Activated CD4-positive, alpha-beta T cell treated with anti-CD3 and anti-CD28 coated beads, Interleukin-2, amount 50 U/mL, for 1 hour (primary cell): Measurements from ENCODE around the gene MKNK2.

ENCODE experiments used
- DNase-seq: peaks from one replicate; pipeline ENCODE4 v3.0.0-alpha.2; 2020

Gene MKNK2

DNA sequence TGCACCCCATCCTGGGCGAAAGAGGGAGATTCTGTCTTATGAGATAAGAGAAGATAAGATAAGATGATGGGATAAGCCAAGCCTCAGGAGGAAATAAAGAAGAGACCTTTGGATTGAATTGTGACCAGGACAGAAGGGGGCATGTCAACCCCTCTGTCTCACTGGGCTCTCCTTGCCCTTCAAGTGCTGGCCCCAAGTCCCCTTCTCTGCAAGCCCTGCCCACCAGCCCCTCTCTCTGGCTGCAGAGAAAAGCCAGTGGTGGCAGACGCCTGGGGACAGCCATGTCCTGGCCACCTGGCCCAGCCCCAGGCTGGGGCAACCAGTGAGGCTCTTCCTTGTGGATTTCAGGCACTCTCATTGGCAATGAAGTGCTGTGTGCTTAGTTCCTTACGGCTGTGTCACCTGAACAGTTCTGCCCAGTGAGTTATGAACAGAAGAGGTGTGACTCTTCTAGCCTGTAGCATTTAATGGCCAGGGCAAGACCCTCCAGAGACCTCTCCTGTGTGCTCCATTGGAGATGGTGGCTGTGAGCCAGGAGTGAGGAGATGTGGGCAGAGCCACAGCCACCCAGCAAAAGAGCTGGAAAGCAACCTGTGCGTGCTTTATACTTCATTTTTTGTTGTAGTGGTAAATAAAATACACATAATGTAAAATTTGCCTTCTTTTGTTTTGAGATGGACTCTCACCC lies 29.4 kb downstream of the MKNK2 start:
- DNase-seq, result no peak

DNA sequence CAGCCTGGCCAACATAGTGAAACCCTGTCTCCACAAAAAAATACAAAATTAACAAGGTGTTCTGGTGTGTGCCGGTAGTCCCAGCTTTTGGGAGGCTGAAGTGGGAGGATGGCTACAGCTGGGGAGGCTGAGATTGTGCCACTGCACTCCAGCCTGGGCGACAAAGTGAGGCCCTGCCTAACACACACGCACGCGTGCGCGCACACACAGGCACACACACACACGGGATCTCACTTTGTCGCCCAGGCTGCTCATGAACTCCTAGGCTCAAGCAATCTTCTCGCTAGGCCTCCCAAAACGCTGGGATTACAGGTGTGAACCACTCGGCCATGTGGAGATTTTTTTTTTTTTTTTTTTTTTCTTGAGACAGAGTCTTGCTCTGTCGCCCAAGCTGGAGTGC lies 32.3 kb downstream of the MKNK2 start:
- DNase-seq, result no peak

GRCh38 chr19:2016041-2016807 lies 34.8 kb downstream of the MKNK2 start:
- DNase-seq, result peak; percentile 46

DNA sequence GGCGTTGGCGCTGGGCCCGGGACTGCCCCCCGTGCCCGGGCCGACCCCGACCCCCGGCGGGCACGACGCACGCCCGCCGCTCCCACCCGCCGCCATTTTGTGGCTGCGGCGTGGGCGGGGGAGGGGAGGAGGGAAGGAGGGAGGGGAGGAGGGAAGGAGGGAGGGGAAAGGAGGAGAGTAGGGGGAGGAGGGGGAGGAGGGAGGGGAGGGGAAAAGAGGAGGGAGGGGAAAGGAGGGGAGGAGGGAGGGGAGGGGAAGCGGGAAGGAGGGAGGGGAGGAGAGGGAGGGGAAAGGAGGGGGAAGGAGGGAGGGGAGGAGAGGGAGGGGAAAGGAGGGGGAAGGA lies 35.5 kb downstream of the MKNK2 start, which contains the start of gene BTBD2:
Gene BTBD2 (minus strand): TSS at position 107 of the 343 bp plus-strand sequence. CDS start 11 bp downstream, at position 96.
- peak; percentile 48 for DNase-seq

DNA sequence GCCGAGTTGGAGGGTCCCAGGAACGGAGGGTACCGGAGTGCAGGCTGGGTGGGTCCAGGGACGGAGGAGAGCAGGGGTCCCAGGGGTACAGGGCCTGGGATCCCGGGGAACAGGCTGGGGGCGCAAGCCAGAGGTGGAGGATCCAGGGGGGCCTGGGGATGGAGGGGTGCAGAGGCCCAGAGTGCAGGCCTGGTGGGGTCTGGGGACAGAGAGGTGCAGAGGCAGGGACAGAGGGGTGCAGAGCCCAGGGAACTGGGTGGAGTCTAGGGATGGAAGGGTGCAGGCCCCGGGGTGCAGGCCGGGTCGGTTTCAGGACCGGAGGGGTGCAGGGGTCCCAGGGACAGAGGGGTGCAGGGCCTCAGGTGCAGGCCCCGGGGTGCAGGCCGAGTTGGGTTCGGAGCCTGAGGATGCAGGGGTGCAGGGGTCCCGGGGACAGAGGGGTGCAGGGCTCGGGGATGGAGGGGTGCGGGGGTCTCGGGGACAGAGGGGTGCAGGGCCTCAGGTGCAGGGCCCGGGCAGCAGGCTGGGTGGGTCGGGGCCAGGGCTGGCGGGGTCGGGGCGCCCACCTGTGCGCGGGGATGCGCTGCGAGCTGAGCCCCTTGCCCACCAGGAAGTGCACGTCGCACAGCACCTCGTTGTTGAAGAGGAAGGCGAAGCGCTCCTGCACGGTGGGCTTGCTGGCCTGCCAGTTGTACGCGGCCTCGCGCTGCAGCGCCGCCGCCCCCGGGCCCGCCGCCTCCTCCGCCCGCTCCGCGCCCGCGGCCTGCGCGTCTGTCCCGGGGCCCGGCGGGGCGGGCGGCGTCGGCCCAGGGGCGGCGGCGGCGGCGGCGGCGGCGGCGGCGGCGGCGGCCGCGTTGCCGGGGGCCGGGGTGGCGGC lies 36.1 kb downstream of the MKNK2 start:
- DNase-seq, result no peak

DNA sequence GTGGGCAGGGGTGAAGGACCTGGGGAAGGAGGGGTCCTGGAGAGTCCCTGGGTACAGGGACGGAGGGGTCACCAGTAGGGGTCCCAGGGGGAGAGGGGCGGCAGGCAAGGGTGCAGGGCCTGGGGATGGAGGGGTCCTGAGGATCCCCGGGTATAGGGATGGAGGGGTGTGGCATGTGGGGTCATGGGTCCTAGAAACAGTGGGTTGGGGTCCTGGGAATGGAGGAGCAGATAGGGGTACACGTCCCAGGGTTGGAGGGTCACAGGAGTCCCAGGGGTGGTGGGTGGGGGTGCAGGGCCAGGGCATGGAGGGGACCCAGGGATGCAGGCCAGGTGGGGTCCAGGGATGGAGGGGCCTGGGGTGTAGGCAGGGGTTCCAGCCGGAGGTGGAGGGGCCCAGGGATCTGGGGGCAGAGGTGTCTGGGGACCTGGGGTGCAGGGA lies 36.9 kb downstream of the MKNK2 start:
- no peak for DNase-seq

DNA sequence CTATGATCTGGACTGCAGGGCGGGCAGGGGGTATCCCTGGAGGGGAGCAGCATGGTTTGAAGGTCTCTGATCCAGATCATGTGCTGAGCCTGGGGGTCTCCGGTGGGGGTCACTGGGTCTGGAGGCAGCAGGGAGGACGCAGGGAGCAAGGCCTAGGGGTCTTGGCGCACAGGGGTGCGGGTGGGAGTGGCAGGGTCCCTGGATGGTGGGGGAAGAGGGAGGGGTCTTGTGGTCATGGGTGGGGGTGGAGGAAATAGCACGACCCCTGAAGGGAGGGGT lies 37.4 kb downstream of the MKNK2 start:
- no peak for DNase-seq

DNA sequence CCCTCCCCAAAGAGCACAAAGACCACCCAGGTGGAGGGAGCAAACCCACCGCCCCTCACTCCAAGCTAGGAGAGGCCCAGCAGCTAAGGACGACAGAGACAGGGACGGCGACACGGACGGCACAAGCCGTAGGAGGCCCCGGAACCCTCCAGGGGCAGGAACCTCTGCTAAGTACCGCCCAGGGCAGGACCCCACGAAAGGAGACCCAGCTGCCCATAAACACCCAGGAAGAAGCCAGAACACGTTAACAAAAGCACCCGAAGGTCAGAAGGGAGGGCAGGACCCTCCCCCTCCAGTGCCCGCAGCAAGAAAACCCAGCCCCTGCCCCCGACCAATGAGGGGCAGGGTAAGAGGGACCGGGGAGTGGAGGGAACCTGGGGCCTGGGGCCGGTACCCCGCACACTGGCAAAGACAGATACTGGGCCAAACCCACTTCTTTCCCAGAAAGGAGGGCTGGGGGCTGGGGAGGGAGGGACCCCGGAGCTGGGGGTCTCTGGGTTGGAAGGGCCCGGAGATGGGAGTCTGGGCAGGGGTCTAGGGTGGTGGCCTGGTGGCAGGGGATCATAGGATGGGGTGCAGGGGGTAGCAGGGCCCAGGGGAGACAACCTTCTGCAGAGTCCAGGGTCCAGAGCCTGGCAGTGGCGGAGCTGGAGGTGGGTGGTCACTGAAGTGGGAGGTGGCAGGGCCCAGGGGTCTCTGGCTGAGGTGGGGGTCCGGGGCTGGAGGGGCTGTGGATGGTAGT lies 37.9 kb downstream of the MKNK2 start:
- DNase-seq, result no peak

DNA sequence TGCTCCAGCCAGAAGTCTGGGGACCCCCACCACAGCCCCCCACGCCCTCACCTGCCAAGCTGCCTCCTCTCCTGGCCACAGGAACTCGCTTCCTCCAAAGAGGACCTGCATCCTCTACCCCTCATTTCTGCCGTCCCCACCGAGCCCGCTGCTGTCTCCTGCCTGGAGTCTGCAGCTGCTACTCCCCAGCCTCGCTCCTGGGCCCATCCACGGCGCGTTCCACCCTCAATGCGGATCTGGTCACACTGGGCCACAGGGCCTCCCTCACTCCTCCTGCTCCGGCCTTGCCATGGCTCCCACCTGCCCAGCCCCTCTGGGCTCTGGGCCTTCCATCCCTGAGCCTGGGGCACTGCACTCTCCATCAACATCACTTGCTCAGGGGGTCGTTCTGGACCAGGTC lies 39.9 kb downstream of the MKNK2 start:
- no peak for DNase-seq

GRCh38 chr19:2010135-2010668 lies 40.8 kb downstream of the MKNK2 start:
- no peak for DNase-seq

DNA sequence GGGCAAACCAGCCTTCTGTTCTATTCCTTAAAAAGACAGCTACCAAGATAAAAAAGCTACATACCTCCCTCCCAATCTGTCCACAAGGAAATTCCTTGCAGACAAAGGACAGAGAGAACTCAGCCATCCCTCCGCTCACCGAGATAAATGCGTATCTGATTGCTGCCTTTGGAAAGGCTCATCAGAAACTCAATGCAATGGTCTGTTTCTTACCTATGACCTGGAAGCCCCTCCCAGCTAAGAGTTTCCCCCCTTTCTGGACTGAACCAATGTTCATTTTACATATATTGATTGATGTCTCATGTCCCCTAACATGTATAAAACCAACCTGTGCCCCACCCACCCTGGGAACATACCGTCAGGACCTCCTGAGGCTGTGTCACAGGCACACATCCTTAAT lies 47.2 kb downstream of the MKNK2 start:
- DNase-seq, result no peak

GRCh38 chr19:1999856-2000515 lies 51.1 kb downstream of the MKNK2 start:
- DNase-seq, result no peak

DNA sequence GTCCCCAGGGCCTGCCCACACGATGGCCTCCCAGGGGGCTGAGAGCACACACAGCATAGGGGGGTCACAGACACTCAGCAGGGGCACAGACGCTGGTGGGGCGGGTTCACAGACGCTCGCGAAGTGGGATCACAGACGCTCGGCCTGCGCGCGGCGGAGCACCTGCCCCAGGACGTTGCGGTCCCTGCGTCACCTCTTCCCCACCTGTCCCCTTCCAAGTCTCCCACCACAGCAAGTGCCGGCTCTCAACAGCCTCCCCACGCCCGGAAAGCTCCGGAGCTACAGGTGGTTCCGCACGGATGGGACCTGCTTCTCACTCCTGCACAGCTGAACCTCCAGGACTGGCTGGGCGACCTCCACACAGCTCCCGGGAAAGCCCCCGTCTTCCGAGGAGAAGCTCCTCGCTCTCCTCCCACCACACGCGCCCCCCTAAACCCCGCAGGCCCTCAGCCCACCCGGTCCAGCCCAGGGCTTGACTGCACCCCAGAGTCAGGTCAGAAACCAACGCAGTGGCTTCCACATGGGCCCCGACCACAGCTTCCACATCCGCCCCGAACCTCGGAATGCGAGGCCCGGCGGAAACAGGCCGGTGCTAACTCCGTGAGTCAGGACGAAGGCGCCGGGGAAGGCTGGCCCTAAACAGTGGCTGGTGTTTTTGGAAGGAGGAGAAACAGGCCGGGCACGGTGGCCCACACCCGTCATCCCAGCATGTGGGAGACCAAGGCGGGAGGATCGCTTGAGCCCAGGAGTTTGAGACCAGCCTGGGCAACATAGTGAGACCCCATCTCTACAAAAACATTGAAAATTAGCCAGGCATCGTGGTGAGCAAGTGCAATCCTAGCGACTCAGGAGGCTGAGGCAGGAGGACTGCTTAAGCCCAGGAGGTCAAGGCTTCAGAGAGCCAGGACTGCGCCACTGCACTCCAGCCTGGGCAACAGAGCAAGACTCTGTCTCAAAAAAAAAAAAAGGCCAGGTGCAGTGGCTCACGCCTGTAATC lies 52.0 kb downstream of the MKNK2 start:
- no peak for DNase-seq

DNA sequence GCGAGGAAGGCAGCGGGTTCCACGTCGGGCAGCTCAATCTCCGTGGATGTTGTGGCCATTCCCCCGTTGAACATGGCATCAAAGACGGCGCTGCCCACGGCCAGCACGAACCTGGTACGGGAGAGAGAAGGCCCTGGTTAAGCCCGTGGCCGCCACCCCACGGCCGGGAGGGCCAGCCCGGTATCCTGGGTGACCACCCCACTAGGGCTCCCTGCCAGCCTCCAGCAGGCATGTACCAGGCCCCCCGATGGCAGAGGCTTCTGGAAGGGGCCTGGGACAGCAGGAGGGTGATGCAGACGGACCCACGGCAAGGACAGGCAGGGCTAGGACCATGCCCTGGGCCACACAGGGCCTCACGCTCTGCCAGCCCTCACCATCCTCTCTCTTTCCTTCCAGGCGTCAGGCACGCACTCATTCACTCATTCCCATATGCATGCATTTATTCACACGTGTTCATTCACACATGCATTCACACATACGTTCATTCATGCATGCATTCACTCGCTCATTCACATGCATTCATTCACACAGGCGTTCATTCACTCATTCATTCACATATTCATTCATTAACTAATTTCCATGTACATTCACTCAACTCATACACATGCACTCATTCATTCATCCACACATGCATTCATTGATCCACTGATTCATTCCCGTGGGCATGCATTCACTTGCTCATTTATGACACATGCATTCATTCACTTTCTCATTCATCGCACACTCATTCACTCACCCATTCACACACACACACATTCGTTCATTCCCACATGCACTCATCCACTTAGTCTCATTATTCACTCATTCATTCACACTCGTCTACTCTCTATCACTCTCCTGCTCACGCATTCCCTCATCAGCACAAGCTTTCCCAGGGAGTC lies 53.5 kb downstream of the MKNK2 start:
- DNase-seq, result no peak

DNA sequence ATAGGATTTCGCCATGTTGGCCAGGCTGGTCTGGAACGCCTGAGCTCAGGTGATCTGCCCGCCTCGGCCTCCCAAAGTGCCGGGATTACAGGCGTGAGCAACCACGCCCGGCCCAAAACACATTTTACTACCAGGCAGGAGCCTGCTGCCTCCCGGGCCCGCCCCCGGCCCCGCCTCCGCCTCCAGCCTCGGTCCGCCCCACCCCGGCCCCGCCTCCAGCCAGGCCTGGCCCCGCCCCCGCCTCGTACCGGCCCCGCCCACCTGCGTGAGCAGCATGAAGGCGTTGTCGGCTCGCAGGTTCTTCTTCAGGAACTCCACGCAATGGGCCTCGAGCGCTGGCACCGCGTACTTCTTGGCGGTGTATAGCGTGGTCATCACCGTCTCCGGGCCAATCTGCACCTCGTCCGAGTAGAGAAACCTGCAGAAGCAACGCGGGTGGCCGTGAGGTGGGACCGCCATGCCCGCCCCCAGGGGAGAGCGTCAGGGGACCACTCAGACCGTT lies 58.2 kb downstream of the MKNK2 start:
- DNase-seq, result peak; percentile 31

GRCh38 chr19:1991018-1991913 lies 59.8 kb downstream of the MKNK2 start:
- no peak for DNase-seq

- no peak for DNase-seq
Observed at GRCh38 chr19:1990230-1991017, 60.6 kb downstream of the MKNK2 start.
